ENCODE results near the gene FOXN1.

FOXN1 gene

DNA sequence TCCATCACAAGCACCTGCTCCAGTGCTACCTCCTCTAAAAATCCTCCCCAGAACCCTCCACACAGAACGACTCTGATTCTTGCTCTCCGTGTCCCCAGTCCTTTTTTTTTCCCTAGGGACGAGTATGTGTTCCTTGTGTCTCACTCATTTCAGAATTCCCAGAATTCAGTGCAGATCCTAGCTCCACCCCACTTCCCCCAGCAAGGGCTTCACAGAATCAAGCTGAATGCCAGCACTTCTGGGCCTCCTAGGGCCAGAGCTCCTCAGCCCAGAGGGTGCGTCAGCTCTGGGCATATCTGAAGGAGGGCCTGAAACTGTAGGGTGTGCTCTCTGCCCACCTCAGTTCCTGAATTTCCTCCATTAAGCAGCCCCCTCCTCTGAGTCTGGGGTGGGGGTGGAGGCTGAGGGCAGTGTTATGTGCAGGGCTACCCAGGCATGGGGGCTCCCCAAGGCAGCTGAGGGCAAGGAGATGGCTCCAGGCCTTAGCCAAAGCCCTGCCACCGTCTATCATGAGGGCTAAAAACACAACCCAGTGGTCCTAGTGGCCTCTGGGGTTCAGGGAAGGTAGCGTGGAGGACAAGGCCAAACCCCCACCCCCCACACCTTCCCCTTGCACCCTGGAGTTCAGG is 39.8 kb downstream of the FOXN1 start:
- Histone ChIP-seq H3K9me3 (no peaks in the 10 kb centered on the region), H3K27me3 (ENCODE audit: low read depth) (no peaks in the 10 kb centered on the region), H3K4me3 (no peak overlapping the region), H3K36me3 (replicated peaks) (peaks cover 9% of the 10 kb centered on the region), H3K4me1 (no peaks in the 10 kb centered on the region)
- in situ Hi-C loops (cut with MboI; ENCODE audit: low sequenced_read_pairs): no loop called here
- DNase-seq (ENCODE audit: low spot score in 2 of 2): no peak

DNA sequence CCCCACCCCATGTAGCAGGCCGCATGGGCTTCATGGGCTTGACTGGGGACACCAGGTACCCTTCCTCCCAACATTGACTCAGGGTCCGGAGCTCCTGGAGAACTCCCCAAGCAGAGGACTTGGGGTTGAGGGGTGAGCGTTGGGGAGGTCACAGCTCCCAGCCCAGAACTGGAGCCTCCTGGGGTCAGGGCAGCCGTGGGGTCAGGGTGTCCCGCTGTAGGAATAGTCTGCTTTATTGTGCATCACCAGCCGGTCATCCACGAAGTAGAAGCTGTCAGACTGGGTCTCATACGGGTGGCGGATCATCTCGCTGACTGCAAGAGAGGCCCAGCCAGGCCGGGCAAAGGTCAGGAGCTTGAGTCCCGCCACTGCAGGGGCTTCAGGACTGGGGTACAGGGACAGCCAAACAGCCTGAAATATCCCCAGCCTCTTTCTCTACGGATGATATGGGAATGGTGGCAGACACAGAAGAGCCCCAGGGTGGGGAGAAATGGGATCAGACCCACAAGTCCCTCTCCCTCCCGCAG is 41.0 kb downstream of the FOXN1 start:
- Histone ChIP-seq H3K4me1 (no peaks in the 10 kb centered on the region), H3K27me3 (ENCODE audit: low read depth) (no peaks in the 10 kb centered on the region), H3K4me3 (no peak overlapping the region), H3K36me3 (replicated peaks) (peaks cover 9% of the 10 kb centered on the region), H3K9me3 (no peaks in the 10 kb centered on the region)
- no peak for DNase-seq (ENCODE audit: low spot score in 2 of 2)
- in situ Hi-C loops (cut with MboI; ENCODE audit: low sequenced_read_pairs): no loop called here

GRCh38 chr17:28547623-28548416 is 41.7 kb downstream of the FOXN1 start:
- H3K4me1 ChIP-seq: peaks cover 2% of the 10 kb centered on the region
- no peak overlapping the region for H3K4me3 ChIP-seq
- peak; percentile 51 to 89 for DNase-seq (ENCODE audit: low spot score in 2 of 2)
- in situ Hi-C loops (cut with MboI; ENCODE audit: low sequenced_read_pairs): no loop called here
- H3K36me3 ChIP-seq (replicated peaks): peaks cover 10% of the 10 kb centered on the region
- no peaks in the 10 kb centered on the region for H3K9me3 ChIP-seq
- H3K27me3 ChIP-seq (ENCODE audit: low read depth): no peaks in the 10 kb centered on the region

- in situ Hi-C loops (cut with MboI; ENCODE audit: low sequenced_read_pairs): no loop called here
- no peak overlapping the region for H3K4me3 ChIP-seq
These were observed 42.4 kb downstream of the FOXN1 start for GRCh38 chr17:28548417-28549130.

GRCh38 chr17:28549236-28550132 is 43.3 kb downstream of the FOXN1 start:
- Histone ChIP-seq H3K9me3 (no peaks in the 10 kb centered on the region), H3K36me3 (replicated peaks) (peaks cover 25% of the 10 kb centered on the region), H3K4me3 (no peak overlapping the region), H3K27me3 (ENCODE audit: low read depth) (no peaks in the 10 kb centered on the region), H3K4me1 (peaks cover 3% of the 10 kb centered on the region)
- in situ Hi-C loops (cut with MboI; ENCODE audit: low sequenced_read_pairs): no loop called here
- DNase-seq (ENCODE audit: low spot score in 2 of 2): no peak

More at GRCh38 chr17:28548417-28549130, 42.4 kb downstream of the FOXN1 start:
- peaks cover 3% of the 10 kb centered on the region for H3K4me1 ChIP-seq
- H3K36me3 ChIP-seq (replicated peaks): peaks cover 16% of the 10 kb centered on the region
- no peak for DNase-seq (ENCODE audit: low spot score in 2 of 2)
- no peaks in the 10 kb centered on the region for H3K27me3 ChIP-seq (ENCODE audit: low read depth)
- H3K9me3 ChIP-seq: no peaks in the 10 kb centered on the region

GRCh38 chr17:28550858-28551257 is 44.7 kb downstream of the FOXN1 start:
- DNase-seq (ENCODE audit: low spot score in 2 of 2): no peak
- H3K27me3 ChIP-seq (ENCODE audit: low read depth): no peaks in the 10 kb centered on the region
- H3K4me3 ChIP-seq: no peak overlapping the region
- in situ Hi-C loops (cut with MboI; ENCODE audit: low sequenced_read_pairs): no loop called here
- H3K9me3 ChIP-seq: no peaks in the 10 kb centered on the region
- peaks cover 3% of the 10 kb centered on the region for H3K4me1 ChIP-seq
- H3K36me3 ChIP-seq (replicated peaks): peaks cover 37% of the 10 kb centered on the region

- Histone ChIP-seq H3K4me1 (peaks cover 3% of the 10 kb centered on the region), H3K9me3 (no peaks in the 10 kb centered on the region), H3K36me3 (replicated peaks) (peaks cover 44% of the 10 kb centered on the region), H3K27me3 (ENCODE audit: low read depth) (no peaks in the 10 kb centered on the region), H3K4me3 (peak overlapping the region; percentile 72)
- peak; percentile 16 to 46 for DNase-seq (ENCODE audit: low spot score in 2 of 2)
- in situ Hi-C loops (cut with MboI; ENCODE audit: low sequenced_read_pairs): no loop called here
These were observed 45.5 kb downstream of the FOXN1 start for GRCh38 chr17:28551421-28552175.

- in situ Hi-C loops (cut with MboI; ENCODE audit: low sequenced_read_pairs): no loop called here
These were observed 46.2 kb downstream of the FOXN1 start, which contains the start of gene UNC119 for GRCh38 chr17:28552176-28552999. UNC119 (minus strand) TSS chr17:28552624; CDS start chr17:28552557, 67 bp downstream.

GRCh38 chr17:28553000-28553505 is 46.9 kb downstream of the FOXN1 start:
- H3K9me3 ChIP-seq: no peaks in the 10 kb centered on the region
- no peak for DNase-seq (ENCODE audit: low spot score in 2 of 2)
- in situ Hi-C loops (cut with MboI; ENCODE audit: low sequenced_read_pairs): no loop called here
- no peaks in the 10 kb centered on the region for H3K27me3 ChIP-seq (ENCODE audit: low read depth)
- peaks cover 3% of the 10 kb centered on the region for H3K4me1 ChIP-seq
- peaks cover 51% of the 10 kb centered on the region for H3K36me3 ChIP-seq (replicated peaks)
- peak overlapping the region; percentile 72; the same call in 1 of the 2 replicates for H3K4me3 ChIP-seq

More at GRCh38 chr17:28552176-28552999, 46.2 kb downstream of the FOXN1 start, which contains the start of gene UNC119:
- H3K4me3 ChIP-seq: peak within 1 kb of the TSS; percentile 72
- no peaks in the 10 kb centered on the region for H3K9me3 ChIP-seq
- peaks cover 3% of the 10 kb centered on the region for H3K4me1 ChIP-seq
- H3K36me3 ChIP-seq (replicated peaks): peaks cover 46% of the 10 kb centered on the region
- DNase-seq (ENCODE audit: low spot score in 2 of 2): peak; percentile 72 to 86
- H3K27me3 ChIP-seq (ENCODE audit: low read depth): no peaks in the 10 kb centered on the region

- in situ Hi-C loops (cut with MboI; ENCODE audit: low sequenced_read_pairs): no loop called here
These were observed 48.4 kb downstream of the FOXN1 start for GRCh38 chr17:28554565-28554964.

GRCh38 chr17:28555022-28555421 is 48.9 kb downstream of the FOXN1 start:
- Histone ChIP-seq H3K9me3 (no peaks in the 10 kb centered on the region), H3K4me3 (no peak overlapping the region), H3K36me3 (replicated peaks) (peaks cover 67% of the 10 kb centered on the region), H3K27me3 (ENCODE audit: low read depth) (no peaks in the 10 kb centered on the region), H3K4me1 (peaks cover 3% of the 10 kb centered on the region)
- no peak for DNase-seq (ENCODE audit: low spot score in 2 of 2)
- in situ Hi-C loops (cut with MboI; ENCODE audit: low sequenced_read_pairs): no loop called here

More at GRCh38 chr17:28554565-28554964, 48.4 kb downstream of the FOXN1 start:
- Histone ChIP-seq H3K36me3 (replicated peaks) (peaks cover 63% of the 10 kb centered on the region), H3K9me3 (no peaks in the 10 kb centered on the region), H3K27me3 (ENCODE audit: low read depth) (no peaks in the 10 kb centered on the region), H3K4me3 (no peak overlapping the region), H3K4me1 (peaks cover 3% of the 10 kb centered on the region)
- no peak for DNase-seq (ENCODE audit: low spot score in 2 of 2)

All from HAP-1 (cell line).